Tibial nerve (tissue), 4 donors: ENCODE measurements around the gene CAMK2D. TPM values are rescaled to one million over a fixed set of nuclear protein-coding genes. Genes with fewer than 3 reads are reported as not detected.

Source experiments
- DNase-seq, 2 donors: peaks; one replicate each; pipeline ENCODE4 v3.0.0-alpha.2; 2019; ENCODE audit warnings: low spot score in 2 of 2
- H3K27ac ChIP-seq, 4 donors: fragments of 200-600 bp; sonication (generic) in 3 of 4; one replicate each; pipeline ENCODE4 v1.5.1; 2017 to 2019; ENCODE audit warnings: mild to moderate bottlenecking in 1 of 4
- H3K27me3 ChIP-seq, 2 donors: fragments of 200-600 bp; sonication (generic) in 1 of 2; one replicate each; pipeline versions ENCODE4 v1.5.1 to v1.6.0; 2017 to 2019
- H3K36me3 ChIP-seq, 3 donors: fragments of 200-600 bp; sonication (generic); one replicate each; pipeline ENCODE4 v1.5.1; 2018 to 2019
- H3K4me1 ChIP-seq, 4 donors: fragments of 200-600 bp; sonication (generic) in 3 of 4; one replicate each; pipeline ENCODE4 v1.5.1; 2017 to 2019
- H3K4me3 ChIP-seq, 4 donors: fragments of 200-600 bp; sonication (generic) in 3 of 4; one replicate each; pipeline ENCODE4 v1.5.1; 2017 to 2019; ENCODE audit warnings: mild to moderate bottlenecking in 1 of 4, moderate library complexity in 1 of 4
- H3K9me3 ChIP-seq, 4 donors: fragments of 200-600 bp; sonication (generic) in 3 of 4; one replicate each; pipeline ENCODE4 v1.5.1; 2017 to 2019
- EP300 ChIP-seq, 2 donors: sonication (generic); formaldehyde crosslinking; IDR thresholded peaks; one replicate each; pipeline ENCODE4 v1.6.1; 2017; ENCODE audit warnings: antibody characterized with exemption in 2 of 2, mild to moderate bottlenecking in 1 of 2
- POLR2A ChIP-seq, 2 donors: fragments of 450-650 bp; IDR thresholded peaks; one replicate each; pipeline ENCODE4 v1.6.1; 2017; ENCODE audit warnings: antibody characterized with exemption in 2 of 2, mild to moderate bottlenecking in 2 of 2, moderate library complexity in 2 of 2
- WGBS, 2 donors: methylation state at CpG; one replicate each; pipeline ENCODE4 v1.1.5; 2018; 5-methylcytosine and 5-hydroxymethylcytosine counted together
- total RNA-seq, 4 donors: library from RNA; depleted of rRNA; stranded (reverse); fragments of >200 nt; gene quantifications; one replicate each; pipeline ENCODE4 v1.1.0, GENCODE V29; 2016
- TF ChIP-seq, protein P1 (sequence below), 5 experiments: fragments of 200-600 bp in 3 of 5; fragments of 450-650 bp in 2 of 5; sonication (generic) in 3 of 5; IDR thresholded peaks; one replicate each; pipeline ENCODE4 v1.5.1; 2016 to 2019; ENCODE audit warnings: antibody characterized with exemption in 5 of 5, mild to moderate bottlenecking in 3 of 5, moderate library complexity in 2 of 5

The CAMK2D gene
- total RNA-seq, 4 donors from 2014 or later: 30.3 to 58.5 (median 34.6) TPM

- H3K4me1 ChIP-seq: peaks cover 0 to 44% (median 18%) of the 10 kb centered on the region in 4 donors
- WGBS, 2 donors: 9 to 19% methylated on average over 1 of the region's 1 CpG
- H3K36me3 ChIP-seq: no peaks in the 10 kb centered on the region
- DNase-seq: no peak
- no peak for TF ChIP-seq EP300 (IDR thresholded peaks at IDR 0.05)
- no peak for TF ChIP-seq POLR2A (IDR thresholded peaks at IDR 0.05)
- H3K9me3 ChIP-seq: no peaks in the 10 kb centered on the region
- peak overlapping the region; percentile 27 to 85 (median 47) for H3K27ac ChIP-seq
- H3K27me3 ChIP-seq: no peaks in the 10 kb centered on the region
- no peak overlapping the region for H3K4me3 ChIP-seq
Observed at GRCh38 chr4:113574636-113575103, 186.9 kb downstream of the CAMK2D start.

GRCh38 chr4:113572620-113573019 lies 188.9 kb downstream of the CAMK2D start:
- WGBS, 2 donors: 95 to 99% methylated on average over 3 of the region's 3 CpGs
- Histone ChIP-seq H3K36me3 (no peaks in the 10 kb centered on the region), H3K4me3 (no peak overlapping the region), H3K9me3 (no peaks in the 10 kb centered on the region), H3K27ac (no peak overlapping the region), H3K4me1 (peaks cover 0 to 37% (median 18%) of the 10 kb centered on the region in 4 donors), H3K27me3 (no peaks in the 10 kb centered on the region)
- TF ChIP-seq EP300 (IDR thresholded peaks at IDR 0.05): no peak
- TF ChIP-seq, protein P1, sequence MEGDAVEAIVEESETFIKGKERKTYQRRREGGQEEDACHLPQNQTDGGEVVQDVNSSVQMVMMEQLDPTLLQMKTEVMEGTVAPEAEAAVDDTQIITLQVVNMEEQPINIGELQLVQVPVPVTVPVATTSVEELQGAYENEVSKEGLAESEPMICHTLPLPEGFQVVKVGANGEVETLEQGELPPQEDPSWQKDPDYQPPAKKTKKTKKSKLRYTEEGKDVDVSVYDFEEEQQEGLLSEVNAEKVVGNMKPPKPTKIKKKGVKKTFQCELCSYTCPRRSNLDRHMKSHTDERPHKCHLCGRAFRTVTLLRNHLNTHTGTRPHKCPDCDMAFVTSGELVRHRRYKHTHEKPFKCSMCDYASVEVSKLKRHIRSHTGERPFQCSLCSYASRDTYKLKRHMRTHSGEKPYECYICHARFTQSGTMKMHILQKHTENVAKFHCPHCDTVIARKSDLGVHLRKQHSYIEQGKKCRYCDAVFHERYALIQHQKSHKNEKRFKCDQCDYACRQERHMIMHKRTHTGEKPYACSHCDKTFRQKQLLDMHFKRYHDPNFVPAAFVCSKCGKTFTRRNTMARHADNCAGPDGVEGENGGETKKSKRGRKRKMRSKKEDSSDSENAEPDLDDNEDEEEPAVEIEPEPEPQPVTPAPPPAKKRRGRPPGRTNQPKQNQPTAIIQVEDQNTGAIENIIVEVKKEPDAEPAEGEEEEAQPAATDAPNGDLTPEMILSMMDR (IDR thresholded peaks at IDR 0.05): no peak
- DNase-seq: no peak

DNA sequence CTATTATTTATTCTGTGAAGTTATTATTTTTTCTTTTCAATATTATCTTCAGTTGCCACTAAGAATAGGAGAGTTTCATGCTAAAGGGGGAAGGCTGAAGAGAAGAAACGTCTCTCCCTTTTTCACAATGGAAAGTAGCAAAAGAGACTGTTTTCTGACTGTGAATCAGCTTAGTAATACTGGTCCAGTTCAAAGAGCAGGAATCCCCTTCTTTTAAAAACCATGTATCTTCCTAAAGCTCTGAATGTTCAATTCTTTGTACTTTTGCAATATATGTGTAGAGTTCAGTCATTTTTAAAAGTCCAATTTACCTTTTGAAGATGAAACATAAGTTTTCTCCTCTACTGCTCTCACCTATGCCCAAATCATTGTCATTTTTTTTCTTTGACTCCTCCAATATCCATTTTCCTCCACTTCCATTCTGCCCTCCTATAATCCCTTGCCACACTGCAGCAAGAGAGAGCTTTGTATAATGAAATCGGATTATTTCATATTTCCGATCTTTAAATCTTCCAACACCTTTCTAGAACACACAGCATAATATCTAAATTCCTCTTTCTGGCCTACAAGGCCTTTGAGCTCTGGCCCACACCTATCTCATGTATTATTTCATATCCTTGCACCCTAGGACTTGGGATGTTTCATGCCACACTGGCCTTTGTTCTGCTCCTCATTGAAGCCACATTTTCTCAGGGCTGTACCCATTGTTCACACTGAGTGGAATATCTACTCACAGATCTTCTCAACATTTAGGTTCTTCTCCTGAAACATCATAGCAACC lies 195.3 kb downstream of the CAMK2D start:
- H3K4me3 ChIP-seq: no peak overlapping the region
- H3K27me3 ChIP-seq: no peaks in the 10 kb centered on the region
- no peak overlapping the region for H3K27ac ChIP-seq
- DNase-seq: no peak
- H3K9me3 ChIP-seq: no peaks in the 10 kb centered on the region
- WGBS, 2 donors: 75 to 84% methylated on average over 3 of the region's 3 CpGs
- TF ChIP-seq, protein P1 (IDR thresholded peaks at IDR 0.05): no peak
- no peak for TF ChIP-seq EP300 (IDR thresholded peaks at IDR 0.05)
- no peak for TF ChIP-seq POLR2A (IDR thresholded peaks at IDR 0.05)
- H3K36me3 ChIP-seq: no peaks in the 10 kb centered on the region
- H3K4me1 ChIP-seq: peaks cover 0 to 18% (median 2%) of the 10 kb centered on the region in 4 donors

DNA sequence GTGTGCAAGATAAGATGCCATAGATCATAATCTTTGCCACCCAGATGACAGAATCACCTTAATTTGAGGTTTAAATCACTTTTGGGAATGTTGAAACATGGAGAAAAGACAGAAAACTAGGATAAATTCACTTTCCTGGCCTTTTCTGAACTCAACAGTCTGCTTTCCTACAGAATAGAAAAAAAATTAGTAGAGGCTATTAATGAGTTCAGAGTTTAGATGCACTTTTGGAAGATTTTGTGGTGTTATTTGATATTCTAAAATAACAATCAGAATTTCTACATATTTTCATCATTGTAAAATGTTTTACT lies 195.9 kb downstream of the CAMK2D start:
- no peak for DNase-seq
- no peak overlapping the region for H3K27ac ChIP-seq
- peaks cover 0 to 18% (median 2%) of the 10 kb centered on the region in 4 donors for H3K4me1 ChIP-seq
- H3K27me3 ChIP-seq: no peaks in the 10 kb centered on the region
- H3K4me3 ChIP-seq: no peak overlapping the region
- H3K36me3 ChIP-seq: no peaks in the 10 kb centered on the region
- TF ChIP-seq, protein P1 (IDR thresholded peaks at IDR 0.05): no peak
- TF ChIP-seq POLR2A (IDR thresholded peaks at IDR 0.05) (no peak), EP300 (IDR thresholded peaks at IDR 0.05) (no peak)
- H3K9me3 ChIP-seq: no peaks in the 10 kb centered on the region

DNA sequence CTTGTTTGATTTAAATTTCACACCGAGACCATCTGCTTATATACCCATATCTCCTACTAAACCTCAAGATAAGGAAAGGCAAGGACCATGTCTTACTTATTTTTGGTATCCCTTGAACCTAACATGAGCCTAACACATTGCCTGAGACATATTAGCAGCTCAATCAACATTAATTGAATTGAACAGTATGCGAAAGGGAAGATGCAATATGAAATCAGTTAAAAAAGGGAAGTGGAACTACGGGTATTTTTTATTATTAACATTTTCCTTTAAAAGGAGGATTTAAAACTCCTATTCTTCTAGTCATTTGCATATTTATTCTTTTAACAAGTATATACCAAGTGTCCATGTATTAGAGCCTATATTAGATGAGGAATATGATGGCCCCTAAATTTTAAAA lies 197.0 kb downstream of the CAMK2D start:
- Histone ChIP-seq H3K27me3 (no peaks in the 10 kb centered on the region), H3K27ac (no peak overlapping the region), H3K4me3 (no peak overlapping the region), H3K9me3 (no peaks in the 10 kb centered on the region), H3K36me3 (no peaks in the 10 kb centered on the region), H3K4me1 (peaks cover 0 to 18% (median 2%) of the 10 kb centered on the region in 4 donors)
- DNase-seq: no peak
- 77 to 91% methylated on average over 3 of the region's 3 CpGs for WGBS, 2 donors
- TF ChIP-seq, protein P1 (IDR thresholded peaks at IDR 0.05): no peak
- no peak for TF ChIP-seq EP300 (IDR thresholded peaks at IDR 0.05)
- TF ChIP-seq POLR2A (IDR thresholded peaks at IDR 0.05): no peak
